Hematopoietic multipotent progenitor cell treated with erythropoietin and hydrocortisone succinate and interleukin-3 and kit ligand, for 15 days (in vitro differentiated cells): ENCODE results near the gene RHBDF1.

Experiments
- DNase-seq: peaks from one replicate; pipeline ENCODE4 v3.0.0-alpha.2; 2015; ENCODE audit warnings: low spot score

The RHBDF1 gene

GRCh38 chr16:72561-73548 is at the start of gene RHBDF1:
Gene RHBDF1 (minus strand): TSS chr16:72631. CDS start chr16:65015, 7,616 bp downstream.
- no peak for DNase-seq

DNA sequence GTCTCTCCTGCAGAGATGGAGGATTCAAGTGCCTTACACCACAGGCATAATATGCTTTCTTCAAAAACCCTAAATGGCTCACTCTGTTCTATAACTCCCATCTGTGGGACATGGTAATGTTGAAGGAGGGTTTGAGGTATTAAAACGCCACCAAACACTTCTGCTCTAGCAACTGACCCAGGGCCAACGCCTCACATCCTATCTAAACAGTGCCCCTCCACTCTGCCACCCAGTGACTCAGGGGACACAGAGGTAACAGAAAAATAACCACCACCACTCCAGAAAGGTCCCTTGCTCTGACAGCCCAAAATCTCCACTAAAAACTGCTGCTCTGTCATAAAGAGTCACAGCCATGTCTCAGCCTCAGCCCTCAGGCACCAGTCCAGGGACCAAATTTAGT is 48.3 kb upstream of the RHBDF1 start:
- peak; percentile 82 for DNase-seq

DNA sequence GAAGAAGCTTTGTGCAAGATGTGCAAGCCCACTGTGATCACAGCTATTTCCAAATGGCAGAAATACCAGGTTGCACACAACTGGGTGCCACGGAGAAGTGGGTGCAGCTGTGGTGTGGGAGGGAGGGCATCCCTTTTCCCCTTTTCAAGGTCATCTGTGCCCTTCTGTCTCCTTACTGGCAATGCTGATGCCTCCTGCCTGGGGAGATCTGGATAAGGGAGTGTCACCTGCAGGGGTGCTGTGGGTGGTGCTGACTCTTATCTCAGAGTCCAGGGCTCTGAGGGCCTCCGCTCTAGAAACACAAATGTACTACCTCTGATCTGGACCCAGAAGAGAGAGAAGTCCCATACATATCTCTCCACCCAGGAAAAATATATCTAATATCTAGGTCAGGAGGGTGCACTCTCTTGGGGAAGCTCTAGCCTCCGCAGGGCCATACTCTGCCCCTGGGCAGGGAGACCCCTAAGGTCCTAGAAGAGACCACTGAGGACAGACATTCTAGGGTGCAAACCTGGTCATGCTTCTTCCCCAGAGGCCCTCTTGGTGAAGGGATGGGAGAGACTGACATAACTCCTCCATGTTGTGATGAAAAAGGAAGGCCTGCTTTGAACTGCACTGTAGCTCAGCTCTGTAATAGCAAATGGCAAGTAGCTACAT is 47.5 kb upstream of the RHBDF1 start:
- DNase-seq = peak; percentile 92

DNA sequence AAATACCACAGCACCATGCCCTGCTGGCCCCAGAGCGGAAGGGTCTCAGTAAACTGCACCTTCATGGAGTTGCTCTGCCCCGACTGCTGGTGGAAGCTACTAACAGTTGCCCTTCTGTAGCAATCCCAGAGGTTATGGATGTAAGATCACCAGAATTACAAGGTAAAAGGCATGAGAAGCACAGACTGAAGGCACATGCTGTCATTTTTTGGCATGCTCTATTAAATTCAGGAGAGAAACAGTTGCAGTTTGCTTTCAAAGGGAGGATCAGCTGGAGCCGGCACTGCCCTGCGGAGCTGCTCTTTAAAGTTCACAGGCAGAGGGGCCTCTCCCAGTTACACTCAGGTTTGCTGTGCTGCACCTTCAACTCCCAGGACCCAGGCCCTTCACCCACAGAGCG is 46.9 kb upstream of the RHBDF1 start:
- peak; percentile 62 for DNase-seq

DNA sequence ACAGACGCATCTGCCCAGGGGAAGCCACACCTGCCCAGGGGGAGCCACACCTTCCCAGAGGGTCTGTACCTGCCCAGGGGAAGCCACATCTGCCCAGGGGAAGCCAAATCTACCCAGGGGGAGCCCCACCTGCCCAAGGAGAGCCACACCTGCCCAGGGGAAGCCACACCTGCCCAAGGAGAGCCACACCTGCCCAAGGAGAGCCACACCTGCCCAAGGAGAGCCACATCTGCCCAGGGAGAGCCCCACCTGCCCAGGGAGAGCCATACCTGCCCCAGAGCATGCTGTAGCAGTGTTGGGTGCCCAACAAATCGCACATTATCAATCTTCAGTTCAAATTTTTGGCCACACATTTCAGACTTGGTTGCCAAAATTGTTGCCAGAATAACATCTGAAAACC is 46.4 kb upstream of the RHBDF1 start:
- no peak for DNase-seq

DNA sequence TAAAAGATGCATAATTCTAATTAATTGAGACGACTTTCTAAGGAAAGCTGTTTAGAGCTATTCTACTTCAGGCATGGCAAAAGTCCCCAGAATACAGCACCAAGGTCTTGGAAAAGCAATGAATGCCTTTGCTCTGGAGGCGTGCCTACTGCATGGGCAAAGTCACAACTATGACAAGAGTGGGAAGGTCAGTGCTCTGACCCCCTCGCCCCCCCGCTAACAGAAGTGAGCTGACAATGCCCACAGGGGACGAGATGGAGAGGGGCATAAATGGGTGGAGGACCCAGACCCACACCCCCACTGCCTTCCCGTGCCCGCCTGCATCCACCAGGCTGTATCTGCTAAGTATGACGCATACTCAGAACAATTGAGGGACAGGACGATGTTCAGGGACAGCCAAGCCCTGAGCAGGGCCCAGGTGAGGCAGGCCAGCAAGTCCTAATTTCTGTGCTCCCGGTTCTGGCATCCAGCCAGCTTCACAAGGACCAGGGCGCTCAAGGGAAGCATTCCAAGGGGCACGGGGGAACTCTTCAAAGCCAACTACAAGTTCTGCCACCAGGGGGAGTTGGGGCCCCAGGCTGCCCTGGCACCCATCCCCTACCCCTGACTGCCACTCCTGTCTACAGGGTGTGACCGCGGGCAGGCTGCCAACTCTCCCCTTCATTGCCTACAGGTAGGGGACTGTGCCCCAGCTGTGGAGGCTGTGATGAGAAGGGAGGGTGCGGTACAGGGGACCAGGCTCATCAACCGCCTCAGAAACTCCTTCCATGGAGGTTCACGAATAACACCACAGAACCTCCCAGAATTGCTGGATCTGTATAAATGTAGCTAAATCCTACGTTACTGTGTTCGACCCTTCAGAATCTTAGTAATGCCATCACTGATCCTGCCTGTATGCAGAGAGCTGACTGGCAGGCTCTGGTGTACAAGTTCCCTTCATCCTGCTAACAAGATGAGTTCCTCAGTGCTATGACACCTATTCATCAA is 45.2 kb upstream of the RHBDF1 start:
- DNase-seq = peak; percentile 96

- DNase-seq = peak; percentile 76
These were observed 43.6 kb upstream of the RHBDF1 start for GRCh38 chr16:116015-116414.

GRCh38 chr16:114327-114726 is 41.9 kb upstream of the RHBDF1 start:
- DNase-seq = peak; percentile 67

- no peak for DNase-seq
These were observed 39.9 kb upstream of the RHBDF1 start for GRCh38 chr16:112153-112840.

- DNase-seq = peak; percentile 95
These were observed 34.3 kb upstream of the RHBDF1 start for GRCh38 chr16:106623-107324.

DNA sequence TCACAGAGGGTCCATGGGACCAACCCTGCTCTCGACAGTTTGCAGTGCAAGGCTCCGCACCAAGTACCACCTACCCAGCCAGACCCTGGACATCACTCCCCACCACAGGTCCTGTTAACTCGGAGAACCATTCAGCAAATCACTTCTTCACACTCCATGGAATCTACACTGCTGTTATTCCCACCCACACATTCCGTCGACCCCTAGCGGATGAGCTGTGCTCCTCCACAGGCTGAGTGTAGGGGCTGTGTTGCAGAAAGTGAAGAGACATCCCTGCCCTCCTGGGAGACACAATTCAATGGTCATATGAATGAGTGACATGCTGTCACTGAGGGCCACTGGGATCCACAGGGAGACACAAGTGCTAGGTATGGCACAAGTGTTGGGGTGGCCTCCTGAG is 33.1 kb upstream of the RHBDF1 start:
- peak; percentile 59 for DNase-seq

- peak; percentile 97 for DNase-seq
These were observed 32.5 kb upstream of the RHBDF1 start for GRCh38 chr16:104928-105327.

GRCh38 chr16:104355-104754 is 31.9 kb upstream of the RHBDF1 start:
- no peak for DNase-seq

GRCh38 chr16:102060-102855 is 29.8 kb upstream of the RHBDF1 start:
- DNase-seq = no peak

- no peak for DNase-seq
These were observed 29.2 kb upstream of the RHBDF1 start for GRCh38 chr16:101586-101985.

DNA sequence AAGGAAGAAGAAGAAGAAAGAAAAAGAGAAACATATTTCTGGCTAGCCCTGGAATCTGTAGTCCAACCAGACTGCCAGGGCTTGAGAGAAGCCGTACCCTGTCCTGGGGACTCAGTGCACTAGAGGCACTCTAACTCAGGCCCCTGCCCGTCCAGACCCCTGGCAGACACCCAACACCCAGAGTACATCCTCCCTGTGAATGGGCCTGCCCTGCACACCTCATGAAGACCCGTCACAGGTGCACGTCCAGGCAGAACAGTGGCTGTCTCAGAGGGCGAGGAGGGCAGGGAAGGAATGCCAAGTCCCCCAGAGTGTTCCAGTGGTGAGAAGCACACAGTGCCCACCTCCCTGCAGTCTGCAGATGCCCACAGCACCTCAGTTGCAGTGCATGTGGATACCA is 28.6 kb upstream of the RHBDF1 start:
- DNase-seq = no peak

DNA sequence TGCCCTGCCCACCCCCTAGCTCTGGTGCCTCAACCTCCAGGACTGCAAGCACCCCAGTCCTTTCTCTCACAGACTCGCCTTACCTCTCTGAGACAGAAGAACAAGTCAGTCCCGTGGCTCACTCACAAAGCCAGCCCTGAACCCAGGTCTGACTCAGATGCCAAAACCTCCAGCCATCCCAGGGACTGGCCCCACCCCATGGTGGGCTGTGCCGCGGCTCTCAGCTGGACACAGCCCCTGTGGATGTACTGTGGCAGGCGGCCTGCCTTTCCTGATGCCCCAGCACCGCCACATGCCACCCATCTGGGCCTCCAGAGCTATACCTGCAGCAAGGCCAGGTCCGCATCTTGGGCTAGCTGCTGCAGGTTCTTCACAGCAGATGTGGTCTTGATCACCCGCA is 25.4 kb upstream of the RHBDF1 start:
- DNase-seq = no peak

- DNase-seq = peak; percentile 96
These were observed 24.5 kb upstream of the RHBDF1 start for GRCh38 chr16:96935-97381.

- no peak for DNase-seq
These were observed 22.5 kb upstream of the RHBDF1 start for GRCh38 chr16:94918-95265.
